Right lobe of liver (tissue), 6 donors: ENCODE measurements around the gene ATXN1. TPM values are rescaled to one million over a fixed set of nuclear protein-coding genes. Genes with fewer than 3 reads are reported as not detected.
"Not testable (repeated sequence)": the region's sequence is repeated elsewhere in the genome, so short reads cannot be mapped to it uniquely, and the experiment has no call there.

Source experiments
- ATAC-seq, 4 donors: fragments of 200-7000 bp; cut with Tn5 transposase; one replicate each; pipeline ENCODE4 v1.9.1; 2020; ENCODE audit warnings: mild to moderate bottlenecking in 4 of 4, moderate library complexity in 4 of 4
- DNase-seq, 3 donors: peaks; one replicate each; pipeline ENCODE4 v3.0.0-alpha.2; 2020
- H3K27ac ChIP-seq, 3 donors: fragments of 200-600 bp; one replicate each; pipeline ENCODE4 v1.8.0; 2022
- H3K27me3 ChIP-seq, 2 donors: fragments of 200-600 bp; one replicate each; pipeline ENCODE4 v1.8.0; 2022
- H3K36me3 ChIP-seq, 4 donors: fragments of 200-600 bp; sonication (generic) in 1 of 4; one replicate each; pipeline versions ENCODE4 v1.5.1 to v1.8.0; 2017 to 2022; ENCODE audit warnings: control low read depth in 1 of 4
- H3K4me1 ChIP-seq, 4 donors: fragments of 200-600 bp; sonication (generic) in 1 of 4; one replicate each; pipeline versions ENCODE4 v1.5.1 to v1.8.0; 2017 to 2022; ENCODE audit warnings: control low read depth in 1 of 4
- H3K4me3 ChIP-seq, 3 donors: fragments of 200-600 bp; one replicate each; pipeline ENCODE4 v1.8.0; 2022
- H3K9me3 ChIP-seq, 4 donors: fragments of 200-600 bp; sonication (generic) in 1 of 4; one replicate each; pipeline versions ENCODE4 v1.5.1 to v1.8.0; 2017 to 2022; ENCODE audit warnings: control low read depth in 1 of 4
- CTCF ChIP-seq, 4 donors: fragments of 200-600 bp in 3 of 4; fragments of 450-650 bp in 1 of 4; IDR thresholded peaks; one replicate each; pipeline versions ENCODE4 v1.5.1 to v1.8.0; 2016 to 2022; ENCODE audit warnings: antibody characterized with exemption in 4 of 4, mild to moderate bottlenecking in 2 of 4
- POLR2A ChIP-seq: fragments of 450-650 bp; IDR thresholded peaks from one replicate; pipeline ENCODE4 v1.6.1; 2017; ENCODE audit warnings: antibody characterized with exemption, mild to moderate bottlenecking
- WGBS: methylation state at CpG from one replicate; pipeline ENCODE4 v1.1.6; 2018; ENCODE audit warnings: low coverage, low lambda C conversion rate; ENCODE audit not compliant: insufficient coverage; ENCODE audit errors: missing lambda C conversion rate; 5-methylcytosine and 5-hydroxymethylcytosine counted together
- intact Hi-C, 2 donors: fragments of 100-400 bp; cut with DNase I; formaldehyde crosslinking; loops; one replicate each; pipeline versions ENCODE4 v1.11.2 to v1.14.1; 2022
- total RNA-seq, 6 experiments: library from RNA; depleted of rRNA in 2 of 6; stranded (reverse); fragments of >200 nt in 2 of 6; fragmentation: NEBNext Ultra II Directional in 3 of 6; extraction: Animal tissue kit (Norgen Biotek cat#: 25700) in 3 of 6; gene quantifications; one replicate each; pipeline versions ENCODE4 v1.1.0 to v1.2.4, GENCODE V29; 2016 to 2023
- donor health status: DM: no; HTN: yes; CAD: no.
- donor health status: DM: no; HTN: no; CAD: no.
- donor health status: DM: no; HTN: no; CAD: no.
- donor health status: DM: no; HTN: yes; CAD: no.
- donor health status: DM: no; HTN: yes; CAD: no.

Gene ATXN1
- total RNA-seq, 6 experiments from 2014 or later = 23.2 to 28.7 (median 25.0) TPM

DNA sequence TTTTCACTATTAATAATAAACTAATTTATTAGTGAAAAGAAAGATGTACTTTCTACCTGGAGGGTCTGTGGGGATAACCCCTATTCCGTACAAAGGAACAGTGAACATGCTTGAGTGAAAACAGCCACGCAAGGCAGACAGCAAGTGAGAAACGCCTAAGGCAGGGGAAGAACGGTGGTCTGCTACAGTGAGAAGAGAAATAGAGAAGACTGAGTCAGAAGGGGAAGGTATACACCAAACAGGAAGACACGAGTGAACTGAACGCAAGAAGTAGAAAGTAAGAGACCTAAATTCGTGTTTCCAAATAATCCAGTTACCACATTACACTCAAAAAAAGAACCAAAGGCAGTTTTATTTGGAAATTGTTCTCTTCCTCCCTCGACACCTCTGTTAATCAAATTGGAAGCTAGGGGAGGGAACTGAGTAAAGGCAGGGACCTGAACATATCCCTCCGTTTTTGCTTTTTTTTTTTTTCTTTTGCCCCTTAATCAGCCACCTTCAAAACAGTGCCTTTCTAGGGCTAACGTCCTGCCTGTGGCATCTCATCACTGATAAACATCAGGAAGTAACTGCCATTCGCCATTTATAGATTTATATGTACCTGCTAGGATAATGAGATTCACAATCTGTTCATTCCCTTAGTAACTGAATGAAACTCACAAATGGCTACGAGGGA lies 48.9 kb downstream of the ATXN1 start:
- TF ChIP-seq CTCF (IDR thresholded peaks at IDR 0.05) = no peak
- TF ChIP-seq POLR2A = no peak
- Histone ChIP-seq H3K9me3 (no peaks in the 10 kb centered on the region), H3K4me3 (no peak overlapping the region), H3K36me3 (no peaks in the 10 kb centered on the region), H3K27me3 (no peaks in the 10 kb centered on the region), H3K4me1 (no peaks in the 10 kb centered on the region), H3K27ac (peak overlapping the region in 1 of 3 donors; percentile 71)
- ATAC-seq = peak; percentile 15 to 46 (median 35)
- no peak for DNase-seq
- WGBS = 33% methylated on average over 12 of the region's 12 CpGs
- intact Hi-C loops = no loop called here

DNA sequence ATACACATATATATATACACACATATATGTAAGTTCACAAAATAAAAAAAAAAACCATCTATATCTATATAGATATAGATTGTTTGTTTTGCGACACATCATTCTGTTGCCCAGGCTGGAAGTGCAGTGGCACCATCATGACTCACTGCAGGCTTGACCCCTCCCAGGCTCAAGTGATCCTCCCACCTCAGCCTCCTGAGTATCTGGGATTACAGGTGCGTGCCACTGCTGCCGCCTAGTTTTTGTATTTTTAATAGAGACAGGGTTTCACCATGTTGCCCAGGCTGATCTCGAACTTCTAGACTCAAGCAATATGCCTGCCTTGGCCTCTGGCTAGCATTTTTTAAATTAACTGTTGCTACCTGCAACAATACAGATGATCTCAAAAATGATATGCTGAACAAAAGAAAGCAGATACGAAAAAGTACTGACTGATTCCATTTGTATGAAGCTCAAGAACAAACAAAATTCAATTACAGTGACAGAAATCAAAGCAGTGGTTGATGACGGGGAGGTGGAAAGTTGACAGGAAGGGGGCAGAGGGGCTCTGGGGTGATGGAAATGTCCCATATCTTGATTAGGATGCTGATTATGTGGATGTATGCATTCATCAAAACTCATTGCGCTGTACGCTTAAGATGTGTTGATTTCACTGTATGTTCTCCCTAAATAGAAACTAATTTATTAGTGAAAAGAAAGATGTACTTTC lies 49.6 kb downstream of the ATXN1 start:
- Histone ChIP-seq H3K27ac (peak overlapping the region in 1 of 3 donors; percentile 71), H3K4me3 (no peak overlapping the region), H3K9me3 (no peaks in the 10 kb centered on the region), H3K4me1 (no peaks in the 10 kb centered on the region), H3K27me3 (no peaks in the 10 kb centered on the region), H3K36me3 (no peaks in the 10 kb centered on the region)
- DNase-seq (no peak), ATAC-seq (no peak)
- TF ChIP-seq POLR2A = no peak
- no peak for TF ChIP-seq CTCF (IDR thresholded peaks at IDR 0.05)
- intact Hi-C loops = no loop called here
- WGBS = 91% methylated on average over 8 of the region's 8 CpGs

- Histone ChIP-seq H3K27ac (no peak overlapping the region), H3K4me1 (no peaks in the 10 kb centered on the region), H3K27me3 (no peaks in the 10 kb centered on the region), H3K36me3 (no peaks in the 10 kb centered on the region), H3K4me3 (no peak overlapping the region), H3K9me3 (no peaks in the 10 kb centered on the region)
- DNase-seq (no peak), ATAC-seq (peak in 1 of 4 donors; percentile 40)
- 62% methylated on average over 3 of the region's 3 CpGs for WGBS
- intact Hi-C loops = no loop called here
- TF ChIP-seq POLR2A = no peak
- no peak for TF ChIP-seq CTCF (IDR thresholded peaks at IDR 0.05)
Observed at GRCh38 chr6:16706911-16707783, 54.1 kb downstream of the ATXN1 start.

DNA sequence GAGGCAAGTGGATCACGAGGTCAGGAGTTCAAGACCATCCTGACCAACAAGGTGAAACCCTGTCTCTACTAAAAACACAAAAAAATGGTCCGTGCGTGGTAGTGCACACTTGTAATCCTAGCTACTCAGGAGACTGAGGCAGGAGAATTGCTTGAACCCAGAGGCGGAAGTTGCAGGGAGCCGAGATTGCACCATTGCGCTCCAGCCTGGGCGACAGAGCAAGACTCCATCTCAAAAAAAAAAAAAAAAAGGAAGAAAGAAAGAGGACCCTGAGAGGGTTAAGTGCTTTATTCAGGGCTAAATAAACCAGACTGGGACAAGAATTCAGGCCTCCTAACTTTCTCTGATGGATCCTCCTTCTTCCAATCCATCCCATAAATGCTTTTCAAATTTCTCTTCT lies 54.8 kb downstream of the ATXN1 start:
- H3K27ac ChIP-seq, intact Hi-C loops, H3K27me3 ChIP-seq, H3K4me3 ChIP-seq, H3K9me3 ChIP-seq, H3K36me3 ChIP-seq, H3K4me1 ChIP-seq: not testable (repeated sequence)
- ATAC-seq (peak in 2 of 4 donors; percentile 20 to 48), DNase-seq (peak in 1 of 3 donors; percentile 33)
- 97% methylated on average over 4 of the region's 7 CpGs for WGBS
